ENCODE measurements around the gene NRXN3. TPM values are rescaled to one million over a fixed set of nuclear protein-coding genes. Genes with fewer than 3 reads are reported as not detected.

The NRXN3 gene
- total RNA-seq, 2 experiments from 2014 or later = not detected

DNA sequence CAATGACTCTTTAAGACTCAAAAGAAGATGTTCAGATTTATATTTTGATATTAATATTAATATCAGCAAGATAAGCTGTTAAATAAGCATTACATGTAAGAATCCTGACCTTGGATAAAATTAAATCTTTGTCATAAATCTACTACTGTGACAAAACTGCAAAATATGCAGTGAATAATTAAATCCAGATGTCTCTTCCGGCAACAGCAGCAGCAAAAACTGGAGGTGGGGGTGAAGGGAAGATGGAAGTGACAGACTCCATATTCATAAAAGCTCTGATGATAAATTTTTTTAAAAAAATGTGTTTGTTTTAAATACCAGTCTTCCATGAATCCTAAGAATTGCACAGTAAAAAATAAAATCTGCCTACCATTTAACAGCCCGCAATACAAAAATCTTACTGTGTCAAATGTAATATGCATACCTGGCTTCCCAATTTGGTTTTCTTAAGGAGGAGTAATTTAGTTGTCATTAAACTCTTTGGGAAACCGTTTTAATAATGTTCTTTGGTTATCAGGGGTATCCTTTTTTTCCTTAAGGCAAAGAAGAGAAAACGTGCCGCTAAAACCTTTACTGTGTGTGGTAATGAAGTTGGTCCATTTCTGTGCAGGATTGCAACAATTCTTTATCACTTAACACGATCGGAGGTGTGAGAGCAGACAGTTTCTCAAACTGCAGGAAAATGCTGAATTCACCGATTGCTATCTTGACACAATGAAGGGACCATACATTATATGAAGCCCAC is 1562.9 kb downstream of the NRXN3 start:
- no peaks in the 10 kb centered on the region for H3K9me2 ChIP-seq (ENCODE audit: insufficient read depth, low read length)
- no peaks in the 10 kb centered on the region for H3K79me2 ChIP-seq (ENCODE audit: insufficient read depth, low read depth, low read length)
- no peak overlapping the region for H3K4me2 ChIP-seq (ENCODE audit: low read length)
- H3K4me3 ChIP-seq (ENCODE audit: low read depth, low read length, poor library complexity, severe bottlenecking) = no peak overlapping the region
- DNase-seq (ENCODE audit: low spot score) = no peak
- no peak overlapping the region for H2AFZ ChIP-seq (ENCODE audit: low read length)
- H3K9me3 ChIP-seq (ENCODE audit: low read length) = no peaks in the 10 kb centered on the region
- BruUV-seq (replicated peaks) = no TSS peak
- H4K20me1 ChIP-seq (ENCODE audit: insufficient read depth, low read length) = no peaks in the 10 kb centered on the region
- no peaks in the 10 kb centered on the region for H3K36me3 ChIP-seq (ENCODE audit: insufficient read depth, low read length)
- no peaks in the 10 kb centered on the region for H3K4me1 ChIP-seq (ENCODE audit: insufficient read depth, low read length, poor library complexity, severe bottlenecking)
- POLR2A ChIA-PET = interaction anchor here (0.6 to 1.2 kb wide), 4 partner anchors 14 to 1361 kb away, joined by 3 to 7 read pairs (median 3); no protein-coding TSS in a partner anchor
- TF ChIP-seq, protein P1, sequence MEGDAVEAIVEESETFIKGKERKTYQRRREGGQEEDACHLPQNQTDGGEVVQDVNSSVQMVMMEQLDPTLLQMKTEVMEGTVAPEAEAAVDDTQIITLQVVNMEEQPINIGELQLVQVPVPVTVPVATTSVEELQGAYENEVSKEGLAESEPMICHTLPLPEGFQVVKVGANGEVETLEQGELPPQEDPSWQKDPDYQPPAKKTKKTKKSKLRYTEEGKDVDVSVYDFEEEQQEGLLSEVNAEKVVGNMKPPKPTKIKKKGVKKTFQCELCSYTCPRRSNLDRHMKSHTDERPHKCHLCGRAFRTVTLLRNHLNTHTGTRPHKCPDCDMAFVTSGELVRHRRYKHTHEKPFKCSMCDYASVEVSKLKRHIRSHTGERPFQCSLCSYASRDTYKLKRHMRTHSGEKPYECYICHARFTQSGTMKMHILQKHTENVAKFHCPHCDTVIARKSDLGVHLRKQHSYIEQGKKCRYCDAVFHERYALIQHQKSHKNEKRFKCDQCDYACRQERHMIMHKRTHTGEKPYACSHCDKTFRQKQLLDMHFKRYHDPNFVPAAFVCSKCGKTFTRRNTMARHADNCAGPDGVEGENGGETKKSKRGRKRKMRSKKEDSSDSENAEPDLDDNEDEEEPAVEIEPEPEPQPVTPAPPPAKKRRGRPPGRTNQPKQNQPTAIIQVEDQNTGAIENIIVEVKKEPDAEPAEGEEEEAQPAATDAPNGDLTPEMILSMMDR (conservative IDR thresholded peaks at IDR 0.05; ENCODE audit: low read length) = no peak
- no peak for TF ChIP-seq EZH2phosphoT487 (IDR thresholded peaks at IDR 0.05; ENCODE audit: borderline replicate concordance, low read depth, low read length)
- intact Hi-C loops (cut with micrococcal nuclease; ENCODE audit: unreplicated experiment) = no loop called here
- CTCF ChIA-PET (ENCODE audit: unreplicated experiment) = no interaction called here
- no peak overlapping the region for H3K27ac ChIP-seq (ENCODE audit: low read depth, low read length, poor library complexity, severe bottlenecking)

DNA sequence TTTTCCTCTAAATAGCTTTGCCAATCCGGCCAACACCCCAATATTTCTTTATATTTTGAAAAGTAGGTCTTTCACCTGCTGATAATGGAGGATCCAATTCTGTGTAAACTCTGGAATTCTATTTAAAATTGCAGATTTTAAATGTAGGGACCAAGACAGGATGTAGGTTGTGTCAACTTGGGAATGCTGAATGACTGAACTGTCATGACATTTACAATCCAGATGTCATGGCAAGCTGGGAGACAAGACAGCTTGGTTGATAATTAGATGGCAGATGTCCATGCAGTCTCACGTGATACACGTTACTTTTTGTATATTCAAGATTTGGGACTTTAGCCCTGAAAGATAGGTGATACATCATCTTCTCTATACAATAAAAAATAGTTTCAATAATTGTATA is 1564.0 kb downstream of the NRXN3 start:
- ChIA-PET CTCF (ENCODE audit: unreplicated experiment) (no interaction called here), POLR2A (no interaction called here)
- H3K4me1 ChIP-seq (ENCODE audit: insufficient read depth, low read length, poor library complexity, severe bottlenecking) = no peaks in the 10 kb centered on the region
- no peak for DNase-seq (ENCODE audit: low spot score)
- no peak overlapping the region for H2AFZ ChIP-seq (ENCODE audit: low read length)
- no peak overlapping the region for H3K4me2 ChIP-seq (ENCODE audit: low read length)
- no peaks in the 10 kb centered on the region for H3K9me3 ChIP-seq (ENCODE audit: low read length)
- no peaks in the 10 kb centered on the region for H3K79me2 ChIP-seq (ENCODE audit: insufficient read depth, low read depth, low read length)
- H3K27ac ChIP-seq (ENCODE audit: low read depth, low read length, poor library complexity, severe bottlenecking) = no peak overlapping the region
- BruUV-seq (replicated peaks) = no TSS peak
- H3K4me3 ChIP-seq (ENCODE audit: low read depth, low read length, poor library complexity, severe bottlenecking) = no peak overlapping the region
- no peaks in the 10 kb centered on the region for H3K36me3 ChIP-seq (ENCODE audit: insufficient read depth, low read length)
- no peaks in the 10 kb centered on the region for H3K9me2 ChIP-seq (ENCODE audit: insufficient read depth, low read length)
- intact Hi-C loops (cut with micrococcal nuclease; ENCODE audit: unreplicated experiment) = no loop called here
- TF ChIP-seq, protein P1 (conservative IDR thresholded peaks at IDR 0.05; ENCODE audit: low read length) = no peak
- no peak for TF ChIP-seq EZH2phosphoT487 (IDR thresholded peaks at IDR 0.05; ENCODE audit: borderline replicate concordance, low read depth, low read length)
- no peaks in the 10 kb centered on the region for H4K20me1 ChIP-seq (ENCODE audit: insufficient read depth, low read length)

DNA sequence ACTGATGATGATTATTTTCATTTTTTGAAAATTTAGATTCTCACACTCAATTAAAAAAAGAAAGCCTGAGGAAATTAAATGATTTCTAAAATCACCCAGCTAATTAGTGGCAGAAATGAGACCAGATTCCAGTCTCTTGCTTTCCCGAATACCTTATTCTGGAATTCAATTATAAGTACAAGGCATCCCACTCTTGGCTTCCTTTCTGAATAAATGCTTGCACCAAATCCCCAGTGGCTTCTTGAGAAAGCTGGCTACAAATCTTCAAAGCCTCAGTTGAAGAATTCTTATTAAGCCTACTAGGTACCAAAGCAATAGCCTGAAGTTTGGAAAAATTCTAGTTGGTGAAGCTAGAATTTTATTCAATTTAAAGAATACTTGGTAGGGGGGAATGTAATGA is 1564.5 kb downstream of the NRXN3 start:
- ChIA-PET POLR2A (no interaction called here), CTCF (ENCODE audit: unreplicated experiment) (no interaction called here)
- intact Hi-C loops (cut with micrococcal nuclease; ENCODE audit: unreplicated experiment) = no loop called here
- no TSS peak for BruUV-seq (replicated peaks)
- Histone ChIP-seq H3K36me3 (ENCODE audit: insufficient read depth, low read length) (no peaks in the 10 kb centered on the region), H4K20me1 (ENCODE audit: insufficient read depth, low read length) (no peaks in the 10 kb centered on the region), H3K4me1 (ENCODE audit: insufficient read depth, low read length, poor library complexity, severe bottlenecking) (no peaks in the 10 kb centered on the region), H3K9me2 (ENCODE audit: insufficient read depth, low read length) (no peaks in the 10 kb centered on the region), H3K4me3 (ENCODE audit: low read depth, low read length, poor library complexity, severe bottlenecking) (no peak overlapping the region), H3K4me2 (ENCODE audit: low read length) (no peak overlapping the region), H2AFZ (ENCODE audit: low read length) (no peak overlapping the region), H3K9me3 (ENCODE audit: low read length) (no peaks in the 10 kb centered on the region), H3K79me2 (ENCODE audit: insufficient read depth, low read depth, low read length) (no peaks in the 10 kb centered on the region), H3K27ac (ENCODE audit: low read depth, low read length, poor library complexity, severe bottlenecking) (no peak overlapping the region)
- TF ChIP-seq, protein P1 (conservative IDR thresholded peaks at IDR 0.05; ENCODE audit: low read length) = no peak
- TF ChIP-seq EZH2phosphoT487 (IDR thresholded peaks at IDR 0.05; ENCODE audit: borderline replicate concordance, low read depth, low read length) = no peak
- no peak for DNase-seq (ENCODE audit: low spot score)
